GM23248 (cell line): Measurements from ENCODE around the gene ENTPD2.

Experiments used
- EZH2 ChIP-seq: fragments of 200-600 bp; sonication (generic); IDR thresholded peaks from 2 replicates; pipeline ENCODE4 v1.6.1; 2018; ENCODE audit warnings: antibody characterized with exemption, mild to moderate bottlenecking; ENCODE audit not compliant: insufficient read depth, poor library complexity, severe bottlenecking
- EZH2phosphoT487 ChIP-seq: fragments of 200-600 bp; sonication (generic); IDR thresholded peaks from 2 replicates; pipeline ENCODE4 v1.6.1; 2018; ENCODE audit warnings: antibody characterized with exemption, moderate library complexity, mild to moderate bottlenecking, low read depth; ENCODE audit not compliant: insufficient read depth

- TF ChIP-seq EZH2 (no peak), EZH2phosphoT487 (no peak)
Observed at GRCh38 chr9:137030538-137031527, 23.0 kb downstream of the ENTPD2 start.
